Mammary epithelial cell (primary cell): ENCODE results near the gene ACTR5.

Experiments
- EZH2 ChIP-seq: IDR thresholded peaks from 2 replicates; pipeline ENCODE4 v1.6.1; 2012; ENCODE audit warnings: low read length, inconsistent platforms, borderline replicate concordance
- TF ChIP-seq, protein P1 (sequence below), 2 donors: IDR thresholded peaks in 1 of 2; conservative IDR thresholded peaks in 1 of 2; 2 replicates each; pipeline ENCODE4 v1.5.1; 2011 to 2012; ENCODE audit warnings: inconsistent platforms in 2 of 2, low read length in 2 of 2, mild to moderate bottlenecking in 2 of 2, control low read depth in 1 of 2, low read depth in 1 of 2; ENCODE audit not compliant: insufficient read depth in 1 of 2; ENCODE audit errors: extremely low read depth in 1 of 2

DNA sequence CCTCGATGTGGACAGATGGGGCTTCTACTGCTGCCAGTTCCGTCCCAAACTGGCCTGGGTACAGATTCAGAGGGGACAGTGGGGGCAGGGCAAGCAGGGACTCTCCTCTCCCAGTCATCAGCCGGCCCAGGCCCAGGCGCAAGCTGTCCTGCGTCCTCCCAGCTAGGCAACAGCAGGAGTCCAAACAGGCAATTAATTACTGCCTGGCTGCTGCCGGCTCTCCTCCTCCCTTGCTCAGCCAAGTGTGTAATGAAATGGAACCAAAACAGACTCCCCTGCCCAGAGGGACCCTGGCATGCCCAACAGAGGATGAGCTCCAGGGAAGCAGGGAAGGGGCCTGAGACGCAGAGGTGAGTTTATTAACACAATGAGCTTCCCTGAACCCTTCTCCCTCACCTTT is 41.8 kb upstream of the ACTR5 start:
- TF ChIP-seq, protein P1, sequence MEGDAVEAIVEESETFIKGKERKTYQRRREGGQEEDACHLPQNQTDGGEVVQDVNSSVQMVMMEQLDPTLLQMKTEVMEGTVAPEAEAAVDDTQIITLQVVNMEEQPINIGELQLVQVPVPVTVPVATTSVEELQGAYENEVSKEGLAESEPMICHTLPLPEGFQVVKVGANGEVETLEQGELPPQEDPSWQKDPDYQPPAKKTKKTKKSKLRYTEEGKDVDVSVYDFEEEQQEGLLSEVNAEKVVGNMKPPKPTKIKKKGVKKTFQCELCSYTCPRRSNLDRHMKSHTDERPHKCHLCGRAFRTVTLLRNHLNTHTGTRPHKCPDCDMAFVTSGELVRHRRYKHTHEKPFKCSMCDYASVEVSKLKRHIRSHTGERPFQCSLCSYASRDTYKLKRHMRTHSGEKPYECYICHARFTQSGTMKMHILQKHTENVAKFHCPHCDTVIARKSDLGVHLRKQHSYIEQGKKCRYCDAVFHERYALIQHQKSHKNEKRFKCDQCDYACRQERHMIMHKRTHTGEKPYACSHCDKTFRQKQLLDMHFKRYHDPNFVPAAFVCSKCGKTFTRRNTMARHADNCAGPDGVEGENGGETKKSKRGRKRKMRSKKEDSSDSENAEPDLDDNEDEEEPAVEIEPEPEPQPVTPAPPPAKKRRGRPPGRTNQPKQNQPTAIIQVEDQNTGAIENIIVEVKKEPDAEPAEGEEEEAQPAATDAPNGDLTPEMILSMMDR (conservative IDR thresholded peaks at IDR 0.05 in 1 of 2, IDR thresholded peaks at IDR 0.05 in 1 of 2; ENCODE audit: extremely low read depth in 1 of 2, insufficient read depth in 1 of 2, low read depth in 1 of 2, low read length in 2 of 2): no peak
- no peak for TF ChIP-seq EZH2
